Measurements from ENCODE around the gene GPHN.
"Not testable (repeated sequence)": the region's sequence is repeated elsewhere in the genome, so short reads cannot be mapped to it uniquely, and the experiment has no call there.

GPHN gene

DNA sequence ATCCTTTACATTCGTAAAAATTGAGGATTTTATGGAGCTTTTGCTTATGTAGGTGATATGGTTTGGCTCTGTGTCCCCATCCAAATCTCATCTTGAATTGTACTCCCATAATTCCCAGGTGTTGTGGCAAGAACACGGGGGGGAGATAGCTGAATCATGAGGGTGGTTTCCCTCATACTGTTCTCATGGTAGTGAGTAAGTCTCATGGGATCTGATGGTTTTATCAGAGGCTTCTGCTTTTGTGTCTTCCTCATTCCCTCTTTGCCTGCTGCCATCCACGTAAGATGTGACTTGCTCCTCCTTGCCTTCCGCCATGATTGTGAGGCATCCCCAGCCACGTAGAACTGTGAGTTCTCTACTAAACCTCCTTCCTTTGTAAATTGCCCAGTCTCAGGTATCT is 5.1 kb upstream of the GPHN start:
- DNase-seq (ENCODE audit: low read depth): not testable (repeated sequence)

DNA sequence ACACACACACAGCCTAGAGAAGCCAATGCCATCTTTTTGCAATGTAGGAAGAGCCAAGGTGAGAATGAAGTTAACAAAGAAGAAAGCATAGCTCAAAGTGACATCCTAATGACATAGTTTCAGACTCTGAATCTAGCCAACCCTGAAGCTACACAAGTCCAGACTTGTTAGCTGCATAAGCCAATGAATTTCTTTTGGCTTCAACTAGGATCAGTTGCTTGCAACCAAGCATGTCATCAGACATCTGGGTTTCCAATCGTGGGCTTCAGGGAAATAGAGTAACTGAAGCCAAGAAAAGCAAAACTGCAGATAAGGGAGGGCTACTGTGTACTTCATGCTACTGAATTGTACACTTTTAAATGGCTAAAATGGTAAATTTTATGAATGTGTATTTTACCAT is 4.4 kb upstream of the GPHN start:
- no peak for DNase-seq (ENCODE audit: low read depth)

GRCh38 chr14:66507181-66507721 is 696 bp upstream of the GPHN start:
- no peak for DNase-seq (ENCODE audit: low read depth)

GRCh38 chr14:66508547-66508845 is 549 bp downstream of the GPHN start:
- no peak for DNase-seq (ENCODE audit: low read depth)

- DNase-seq (ENCODE audit: low read depth): no peak
Measured at GRCh38 chr14:66508846-66509621, 1.1 kb downstream of the GPHN start.

GRCh38 chr14:66509874-66510273 is 1.9 kb downstream of the GPHN start:
- no peak for DNase-seq (ENCODE audit: low read depth)

DNA sequence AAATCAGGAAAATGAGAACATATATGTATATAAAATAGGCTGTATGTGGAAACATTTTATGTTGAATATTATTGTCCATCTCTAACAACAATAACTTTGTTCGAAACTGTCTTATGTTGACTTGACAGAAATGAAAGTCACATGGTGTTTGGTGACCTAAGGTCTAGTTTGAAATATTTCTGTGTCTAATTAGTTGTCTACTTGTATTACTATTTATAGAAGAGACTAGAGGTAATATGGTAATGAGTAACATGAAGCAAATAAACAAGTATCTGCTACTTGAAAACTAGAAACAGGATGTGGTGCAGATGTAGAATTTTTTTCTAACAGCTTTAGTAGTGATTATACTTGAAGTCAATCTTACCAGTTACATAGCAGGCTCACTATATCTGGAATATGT is 3.9 kb downstream of the GPHN start:
- no peak for DNase-seq (ENCODE audit: low read depth)

GRCh38 chr14:66514213-66514612 is 6.3 kb downstream of the GPHN start:
- no peak for DNase-seq (ENCODE audit: low read depth)

- DNase-seq (ENCODE audit: low read depth): no peak
Measured at GRCh38 chr14:66530526-66530925, 22.6 kb downstream of the GPHN start.

DNA sequence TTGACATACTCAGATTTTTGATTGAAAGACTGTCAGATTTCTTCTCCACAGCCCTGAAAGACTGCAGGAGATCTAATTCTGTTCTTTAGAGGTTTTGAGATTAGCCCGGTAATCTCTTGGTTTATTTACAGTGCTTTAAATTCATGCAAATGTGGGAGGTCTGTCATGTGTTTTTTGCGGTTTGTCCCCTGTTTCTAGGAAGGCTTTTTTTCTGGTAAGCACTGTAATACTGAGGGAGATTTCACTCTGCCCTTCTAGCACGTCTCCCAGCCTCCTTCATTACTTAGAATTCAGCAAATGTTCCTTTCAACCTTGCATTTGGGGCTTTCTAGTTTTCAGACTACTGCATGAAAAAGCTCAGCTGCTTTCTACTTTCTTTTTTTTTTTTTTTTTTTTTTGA is 31.1 kb downstream of the GPHN start:
- no peak for DNase-seq (ENCODE audit: low read depth)

- no peak for DNase-seq (ENCODE audit: low read depth)
Measured at GRCh38 chr14:66540038-66540437, 32.1 kb downstream of the GPHN start.

DNA sequence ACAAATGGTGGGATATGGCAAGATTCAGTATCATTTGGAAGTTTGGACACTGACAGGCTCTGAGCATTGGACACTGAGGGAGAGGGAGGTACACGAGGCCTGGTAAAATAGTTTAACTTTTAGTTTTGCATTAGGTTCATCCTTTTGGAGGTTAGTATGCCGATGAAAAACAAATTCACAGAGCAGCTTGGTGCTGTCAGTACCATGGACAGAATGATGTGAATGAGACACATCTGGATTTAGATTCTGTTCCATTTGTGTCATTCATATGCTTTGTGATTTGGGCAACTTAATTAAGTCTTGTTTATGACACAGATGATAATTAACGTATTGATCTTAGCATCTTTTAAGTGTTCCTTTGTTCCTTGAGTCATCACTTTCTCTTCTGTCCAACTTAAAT is 33.7 kb downstream of the GPHN start:
- no peak for DNase-seq (ENCODE audit: low read depth)

DNA sequence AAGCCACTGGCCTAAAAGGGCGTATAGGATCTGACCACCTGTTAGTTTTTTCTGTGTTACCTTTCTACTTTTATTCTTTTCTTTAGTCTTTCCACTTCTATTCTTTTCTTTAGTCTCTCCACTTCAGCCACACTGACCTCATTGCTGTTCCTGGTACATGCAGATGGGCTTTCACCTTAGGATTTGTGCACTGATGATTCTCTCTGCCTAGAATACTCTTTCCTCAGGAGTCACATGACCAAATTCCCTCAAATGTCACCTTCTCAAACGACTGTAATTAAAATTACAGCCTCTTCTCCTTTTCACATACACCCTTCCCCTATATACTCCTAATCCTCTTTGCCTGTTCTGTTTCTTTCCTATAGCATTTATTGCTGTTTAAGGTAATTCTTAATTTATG is 36.0 kb downstream of the GPHN start:
- DNase-seq (ENCODE audit: low read depth): no peak

GRCh38 chr14:66545191-66545590 is 37.2 kb downstream of the GPHN start:
- not testable (repeated sequence) for DNase-seq (ENCODE audit: low read depth)

DNA sequence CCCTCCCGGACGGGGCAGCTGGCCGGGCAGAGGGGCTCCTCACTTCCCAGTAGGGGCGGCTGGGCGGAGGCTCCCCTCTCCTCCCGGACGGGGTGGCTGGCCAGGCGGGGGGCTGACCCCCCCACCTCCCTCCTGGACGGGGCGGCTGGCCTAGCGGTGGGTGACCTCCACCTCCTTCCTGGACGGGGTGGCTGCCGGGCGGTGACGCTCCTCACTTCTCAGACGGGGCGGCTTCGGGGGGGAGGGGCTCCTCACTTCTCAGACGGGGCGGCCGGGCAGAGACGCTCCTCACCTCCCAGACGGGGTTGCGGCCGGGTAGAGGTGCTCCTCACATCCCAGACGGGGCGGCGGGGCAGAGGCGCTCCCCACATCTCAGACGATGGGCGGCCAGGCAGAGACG is 37.8 kb downstream of the GPHN start:
- DNase-seq (ENCODE audit: low read depth): not testable (repeated sequence)

DNA sequence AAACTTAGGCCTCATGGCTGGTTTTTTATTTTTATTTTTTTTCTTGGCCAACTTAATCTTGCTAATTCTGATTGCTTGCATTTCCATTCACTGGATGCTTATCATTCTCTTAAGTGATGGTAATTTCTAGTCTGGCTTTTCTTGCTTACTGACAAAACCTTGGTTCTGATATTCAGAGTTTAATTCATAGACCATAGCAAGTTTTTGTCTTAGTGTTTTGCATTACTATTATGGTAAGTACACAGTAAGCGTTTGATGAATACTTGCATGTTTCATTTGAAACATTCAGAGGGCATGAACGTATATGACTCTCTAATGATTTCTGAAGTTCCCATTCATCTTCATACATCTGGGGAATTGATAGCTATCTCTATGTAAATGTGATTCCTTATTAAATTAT is 55.8 kb downstream of the GPHN start:
- DNase-seq (ENCODE audit: low read depth): no peak

DNA sequence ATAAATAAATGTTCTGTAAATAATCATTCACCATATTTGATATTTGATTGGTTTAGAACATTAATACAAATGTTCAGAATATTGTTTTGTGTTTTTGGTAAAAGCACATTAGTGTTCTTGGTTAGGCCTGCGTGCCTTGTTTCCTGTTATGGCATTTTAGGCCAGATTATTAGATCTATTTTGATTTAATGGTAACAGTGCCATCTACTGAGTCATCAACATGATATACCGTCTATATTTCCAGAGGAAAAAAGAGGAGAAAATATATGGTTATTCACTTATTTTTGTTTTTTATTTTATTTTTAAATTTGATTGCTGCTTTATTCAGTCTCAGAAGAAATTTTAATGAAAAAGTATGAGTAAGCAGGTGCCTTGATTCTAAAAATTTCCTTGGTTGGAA is 60.3 kb downstream of the GPHN start:
- no peak for DNase-seq (ENCODE audit: low read depth)

DNA sequence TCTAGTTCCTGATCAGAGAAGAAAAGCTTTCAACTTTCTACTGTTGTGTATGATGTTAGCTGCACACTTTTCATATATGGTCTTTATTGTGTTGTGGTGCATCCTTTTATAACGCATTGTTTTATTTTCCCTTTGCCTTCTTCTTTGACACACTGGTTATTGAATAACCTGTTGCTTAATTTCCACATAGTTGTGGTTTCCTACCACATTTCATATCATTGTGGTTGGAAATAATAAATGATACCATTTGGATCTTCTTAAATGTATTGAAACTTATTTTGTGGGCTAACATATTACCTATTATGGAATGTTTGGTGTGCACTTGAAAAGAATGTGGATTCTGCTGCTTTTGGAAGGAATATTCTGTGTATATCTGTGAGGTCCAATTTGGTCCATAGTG is 64.9 kb downstream of the GPHN start:
- no peak for DNase-seq (ENCODE audit: low read depth)

GRCh38 chr14:66575014-66575413 is 67.1 kb downstream of the GPHN start:
- no peak for DNase-seq (ENCODE audit: low read depth)

DNA sequence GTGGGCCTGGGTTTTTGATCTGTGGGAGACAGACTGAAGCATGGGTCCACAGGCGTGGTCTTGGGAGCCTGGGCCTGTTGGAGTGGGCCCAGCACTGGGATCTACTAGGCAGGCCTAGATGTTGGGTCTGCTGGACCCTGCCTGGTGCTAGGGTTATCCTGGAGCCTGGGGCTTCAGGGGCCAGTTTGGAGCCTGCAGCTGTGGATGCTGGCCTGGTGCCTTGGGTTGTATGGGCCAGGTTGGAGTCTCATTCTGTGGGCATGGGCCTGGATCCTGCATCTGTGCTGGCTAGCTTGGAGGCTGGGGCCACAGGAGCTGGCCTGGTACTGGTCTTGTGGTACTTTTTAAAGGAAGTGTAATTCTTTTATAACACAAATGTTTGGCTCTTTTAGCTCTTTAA is 68.0 kb downstream of the GPHN start:
- DNase-seq (ENCODE audit: low read depth): no peak

- not testable (repeated sequence) for DNase-seq (ENCODE audit: low read depth)
Measured at GRCh38 chr14:66587753-66588152, 79.8 kb downstream of the GPHN start.

GRCh38 chr14:66595394-66595793 is 87.4 kb downstream of the GPHN start:
- no peak for DNase-seq (ENCODE audit: low read depth)

- DNase-seq (ENCODE audit: low read depth): no peak
Measured at GRCh38 chr14:66596241-66596985, 88.5 kb downstream of the GPHN start.

DNA sequence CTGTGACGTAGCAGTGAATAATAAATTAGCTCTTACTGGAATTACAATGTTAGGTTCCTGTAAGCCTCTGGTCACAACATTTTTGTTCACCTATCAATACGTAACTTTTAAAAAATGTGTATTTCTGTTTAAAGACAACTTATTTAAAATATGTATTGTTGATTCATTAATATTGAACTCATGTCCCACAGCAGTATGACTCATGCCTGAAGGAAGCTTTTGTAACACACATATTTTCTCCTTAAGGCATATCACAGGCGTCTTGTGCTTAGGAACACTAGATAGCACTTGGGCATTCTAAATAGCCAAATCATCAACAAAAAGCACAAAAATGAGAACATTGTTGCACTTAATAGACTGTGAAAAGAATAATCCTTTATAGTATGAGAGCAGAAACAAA is 92.5 kb downstream of the GPHN start:
- DNase-seq (ENCODE audit: low read depth): no peak
